Panc1 (cell line): Measurements from ENCODE around the gene MYCN. TPM values are rescaled to one million over a fixed set of nuclear protein-coding genes. Genes with fewer than 3 reads are reported as not detected.

Source experiments
- ATAC-seq: fragments of 200-7000 bp; cut with Tn5 transposase; 2 replicates; pipeline ENCODE4 v1.9.1; 2020; ENCODE audit warnings: mild to moderate bottlenecking, moderate library complexity
- BruUV-seq: library from RNA; stranded (reverse); fragments of 400-500 nt; replicated peaks from 2 replicates; lab custom pipeline; 2021; lab: Mats Ljungman, UMichigan
- CTCF ChIA-PET: fragments of 300-600 bp; sonication (Branson Sonifier 250); formaldehyde crosslinking; loops from one replicate; lab custom pipeline; 2022; ENCODE audit warnings: antibody characterized with exemption; lab: Charles Lee
- POLR2A ChIA-PET: fragments of 300-600 bp; sonication (Branson Sonifier 250); formaldehyde crosslinking; loops from one replicate; lab custom pipeline; 2022; ENCODE audit warnings: antibody characterized with exemption; lab: Charles Lee
- DNase-seq: peaks from one replicate; pipeline ENCODE4 v3.0.0-alpha.2; 2010; ENCODE audit warnings: low read depth, low spot score
- H3K27ac ChIP-seq: 2 replicates; pipeline ENCODE4 v1.5.1; 2011; ENCODE audit warnings: mild to moderate bottlenecking, low read length, inconsistent platforms
- H3K27me3 ChIP-seq: fragments of 200-500 bp; sonication (Bioruptor generic); 2 replicates; pipeline ENCODE4 v1.6.0; 2014; ENCODE audit warnings: low read length, inconsistent platforms; ENCODE audit not compliant: control insufficient read depth, insufficient read depth
- H3K36me3 ChIP-seq: fragments of 200-500 bp; sonication (Bioruptor generic); 2 replicates; pipeline ENCODE4 v1.5.1; 2014; ENCODE audit warnings: inconsistent platforms, mild to moderate bottlenecking, low read length, moderate library complexity; ENCODE audit not compliant: control insufficient read depth, insufficient read depth
- H3K4me1 ChIP-seq: 2 replicates; pipeline ENCODE4 v1.5.1; 2011; ENCODE audit warnings: inconsistent platforms, mild to moderate bottlenecking, low read length, moderate library complexity; ENCODE audit not compliant: control insufficient read depth, insufficient read depth
- H3K4me3 ChIP-seq, 2 experiments: 2 replicates each; pipeline ENCODE4 v1.5.1; 2011 to 2012; ENCODE audit warnings: low read depth in 2 of 2, low read length in 2 of 2, mild to moderate bottlenecking in 2 of 2, inconsistent platforms in 1 of 2, moderate library complexity in 1 of 2
- H3K9me3 ChIP-seq: fragments of 200-500 bp; sonication (Bioruptor generic); 2 replicates; pipeline ENCODE4 v1.5.1; 2014; ENCODE audit warnings: low read depth, mild to moderate bottlenecking, inconsistent platforms, low read length, moderate library complexity; ENCODE audit not compliant: control insufficient read depth, insufficient read depth
- CTCF ChIP-seq: fragments of 450-650 bp; IDR thresholded peaks from 2 replicates; pipeline ENCODE4 v1.5.1; 2017; ENCODE audit warnings: mild to moderate bottlenecking
- POLR2AphosphoS5 ChIP-seq: IDR thresholded peaks from 2 replicates; pipeline ENCODE4 v1.6.1; 2012; ENCODE audit warnings: mild to moderate bottlenecking, low read depth, low read length, moderate library complexity
- REST ChIP-seq, 2 experiments: IDR thresholded peaks; 2 replicates each; pipeline ENCODE4 v1.6.1; 2011 to 2012; ENCODE audit warnings: low read depth in 2 of 2, control low read depth in 1 of 2, low read length in 1 of 2, mild to moderate bottlenecking in 1 of 2, moderate library complexity in 1 of 2; ENCODE audit not compliant: insufficient read depth in 1 of 2
- SIN3A ChIP-seq: IDR thresholded peaks from 2 replicates; pipeline ENCODE4 v1.6.1; 2012; ENCODE audit warnings: low read depth, mild to moderate bottlenecking, low read length, moderate library complexity, borderline replicate concordance; ENCODE audit not compliant: insufficient read depth
- TCF7L2 ChIP-seq: IDR thresholded peaks from 2 replicates; pipeline ENCODE4 v1.6.1; 2011; ENCODE audit warnings: mild to moderate bottlenecking, low read depth, low read length, inconsistent platforms
- in situ Hi-C: cut with HindIII; loops from 2 replicates; pipeline ENCODE4 v1.10.0; 2016; ENCODE audit warnings: low sequenced_read_pairs, low pct_unique_long_range_greater_than_20kb
- intact Hi-C: fragments of 100-400 bp; cut with micrococcal nuclease; formaldehyde crosslinking; loops from one replicate; pipeline ENCODE4 v1.10.0; 2022; ENCODE audit not compliant: unreplicated experiment
- total RNA-seq: library from RNA; stranded (reverse); gene quantifications from one replicate; pipeline ENCODE4 v1.2.1, GENCODE V29; 2021; ENCODE audit not compliant: unreplicated experiment

Gene MYCN
- total RNA-seq, 1 experiment from 2014 or later = not detected

- DNase-seq (no peak), ATAC-seq (no peak)
- H3K4me3 ChIP-seq = no peak overlapping the region
- ChIA-PET CTCF (no interaction called here), POLR2A (no interaction called here)
- TF ChIP-seq TCF7L2 = no peak
- TF ChIP-seq POLR2AphosphoS5 = no peak
- no peak for TF ChIP-seq CTCF
- TF ChIP-seq SIN3A = no peak
- TF ChIP-seq REST (IDR thresholded peaks at IDR 0.05; ENCODE audit: insufficient read depth in 1 of 2, low read depth in 2 of 2, low read length in 1 of 2) = no peak
- no peaks in the 10 kb centered on the region for H3K9me3 ChIP-seq
- in situ Hi-C loops (no loop called here), intact Hi-C loops (no loop called here)
- peaks cover 12% of the 10 kb centered on the region for H3K4me1 ChIP-seq
- BruUV-seq = no TSS peak
- H3K27ac ChIP-seq = no peak overlapping the region
- no peaks in the 10 kb centered on the region for H3K36me3 ChIP-seq
- peaks cover 15% of the 10 kb centered on the region for H3K27me3 ChIP-seq
These were observed 3.9 kb upstream of the MYCN start for GRCh38 chr2:15936277-15937104.

GRCh38 chr2:15937105-15937881, 3.1 kb upstream of the MYCN start:
- intact Hi-C loops = no loop called here
- Histone ChIP-seq H3K27me3 (peaks cover 18% of the 10 kb centered on the region), H3K9me3 (no peaks in the 10 kb centered on the region), H3K36me3 (no peaks in the 10 kb centered on the region), H3K27ac (no peak overlapping the region), H3K4me1 (peaks cover 12% of the 10 kb centered on the region), H3K4me3 (no peak overlapping the region)
- POLR2A ChIA-PET = no interaction called here
- CTCF ChIA-PET = no interaction called here
- TF ChIP-seq TCF7L2 = no peak
- TF ChIP-seq POLR2AphosphoS5 = no peak
- no peak for TF ChIP-seq REST (IDR thresholded peaks at IDR 0.05; ENCODE audit: insufficient read depth in 1 of 2, low read depth in 2 of 2, low read length in 1 of 2)
- no peak for TF ChIP-seq SIN3A
- TF ChIP-seq CTCF = no peak
- no peak for DNase-seq
- no TSS peak for BruUV-seq
- in situ Hi-C loops = no loop called here
- ATAC-seq = no peak
